NCI-H2081 (cell line): ENCODE measurements around the gene DGCR2.

ENCODE experiments used
- DNase-seq, 2 experiments: peaks; one replicate each; lab custom pipeline; 2025; lab: John Stamatoyannopoulos, UW

DGCR2 gene

DNA sequence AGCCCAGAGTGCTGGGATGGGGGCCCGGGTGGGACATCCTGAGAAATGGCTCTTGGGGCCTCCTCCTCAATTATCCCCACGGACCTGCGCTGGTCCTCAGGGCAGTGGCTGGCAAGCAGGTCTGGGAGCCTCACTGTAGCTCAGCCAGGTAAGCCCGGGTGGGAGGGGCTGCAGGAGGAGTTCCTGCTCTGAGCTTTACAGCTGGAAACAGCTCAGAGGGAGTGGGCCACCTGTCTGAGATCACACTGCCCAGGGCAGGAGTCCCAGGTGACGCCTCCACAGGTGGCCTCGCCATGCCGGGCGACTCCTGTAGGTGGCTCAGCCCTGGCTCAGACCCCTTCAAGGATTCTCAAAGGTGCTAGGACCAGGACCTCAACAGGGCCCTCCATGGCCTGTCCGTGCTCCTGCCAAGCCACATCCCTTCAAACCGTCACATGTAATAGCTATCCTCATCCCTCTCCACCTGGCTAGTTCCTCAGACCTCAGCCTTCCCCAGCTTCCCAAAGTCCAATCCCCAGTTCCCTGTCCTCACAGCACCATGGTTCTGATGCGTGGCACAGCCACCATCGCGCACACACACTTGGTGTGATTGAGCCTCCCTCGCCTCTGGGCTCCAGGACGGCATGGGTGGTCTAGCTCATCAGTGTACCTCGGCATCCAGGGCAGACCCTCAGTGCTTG is 5.3 kb upstream of the DGCR2 start:
- no peak for DNase-seq

- DNase-seq: no peak
Measured at GRCh38 chr22:19126309-19127273, 4.4 kb upstream of the DGCR2 start.

DNA sequence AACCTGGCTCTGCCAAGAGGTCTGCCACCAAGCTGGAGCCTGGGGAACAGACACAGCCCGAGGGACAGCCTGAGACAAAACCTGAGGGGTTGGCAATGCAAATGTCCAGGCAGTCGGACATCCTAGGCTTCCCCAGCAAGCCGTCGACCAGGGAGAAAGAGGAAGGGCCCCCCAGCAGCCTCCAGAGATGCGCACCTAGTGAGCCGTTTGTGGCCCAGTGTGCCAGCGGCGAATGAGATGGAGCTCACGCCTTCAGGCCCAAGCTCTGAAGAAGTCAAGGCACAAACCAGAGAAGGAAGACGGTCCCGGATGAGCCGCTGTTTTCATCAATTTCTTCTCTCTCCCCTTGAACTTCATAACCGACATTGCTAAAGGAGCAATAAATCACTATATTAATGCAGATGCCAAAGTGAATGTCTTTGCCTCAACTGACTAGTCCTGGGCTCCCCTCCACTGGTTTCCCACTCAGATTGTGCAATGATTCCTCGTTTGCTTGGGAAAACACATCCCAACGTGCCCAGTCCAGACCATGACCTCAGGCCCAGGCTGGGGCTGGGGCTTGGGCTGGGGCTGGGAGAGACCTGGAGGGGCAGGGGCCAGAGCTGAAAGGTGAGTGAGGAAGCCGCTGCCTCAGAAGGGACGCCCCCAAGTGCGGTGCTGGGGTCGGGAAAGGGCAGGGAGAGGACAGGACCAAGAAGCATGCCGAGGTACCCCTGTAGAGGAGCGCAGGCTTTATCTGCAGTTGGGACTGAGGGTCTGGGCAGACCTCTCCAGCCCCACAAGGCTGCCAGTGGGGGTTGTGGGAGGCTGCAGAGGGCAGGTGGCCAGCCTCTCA is 3.5 kb upstream of the DGCR2 start:
- no peak for DNase-seq

DNA sequence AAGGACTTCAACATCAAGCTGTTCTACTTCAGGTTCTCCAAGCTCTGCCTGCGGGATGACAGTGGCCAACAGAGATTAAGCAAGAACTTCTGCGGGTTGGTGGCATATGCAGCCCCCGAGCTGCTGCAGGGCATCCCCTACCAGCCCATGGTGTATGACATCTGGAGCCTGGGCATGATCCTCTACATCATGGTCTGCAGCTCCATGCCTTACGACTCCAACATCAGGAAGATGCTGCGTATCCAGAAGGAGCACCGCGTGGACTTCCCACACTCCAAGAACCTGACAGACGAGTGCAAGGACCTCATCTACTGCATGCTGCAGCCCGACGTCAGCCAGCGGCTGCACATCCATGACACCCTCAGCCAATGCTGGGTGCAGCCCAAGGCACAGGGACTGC is 2.8 kb upstream of the DGCR2 start:
- DNase-seq: no peak

DNA sequence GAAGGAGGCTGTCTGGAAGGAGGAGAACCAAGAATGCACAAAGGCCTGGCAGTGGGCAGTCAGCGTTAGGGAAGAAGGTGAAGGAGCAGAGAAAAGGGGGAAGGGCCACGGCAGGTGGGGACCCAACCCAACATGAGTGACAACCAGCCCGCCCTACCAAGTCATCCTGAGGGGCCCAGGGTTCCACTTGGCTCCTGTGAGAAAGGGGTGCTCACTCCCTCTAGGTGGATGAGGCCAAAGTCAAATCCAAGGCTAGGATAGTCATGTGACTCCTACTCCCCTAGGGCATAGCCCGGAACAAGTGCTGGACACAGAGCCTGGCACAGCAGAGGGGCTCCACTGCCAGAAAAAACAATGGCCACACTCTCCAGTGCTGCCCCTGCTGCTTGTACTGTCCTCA is 2.2 kb upstream of the DGCR2 start:
- no peak for DNase-seq

- no peak for DNase-seq
Measured at GRCh38 chr22:19123936-19124335, 1.7 kb upstream of the DGCR2 start.

GRCh38 chr22:19122752-19123492 is 710 bp upstream of the DGCR2 start:
- no peak for DNase-seq

- peak in 1 of 2 experiments; percentile 49 for DNase-seq
Measured at GRCh38 chr22:19121631-19122142, 525 bp downstream of the DGCR2 start.

- no peak for DNase-seq
Measured at GRCh38 chr22:19120829-19121630, 1.2 kb downstream of the DGCR2 start.

GRCh38 chr22:19119949-19120348 is 2.3 kb downstream of the DGCR2 start:
- DNase-seq: no peak

GRCh38 chr22:19118329-19118880 is 3.8 kb downstream of the DGCR2 start:
- DNase-seq: no peak

- DNase-seq: peak; percentile 70 to 88
Measured at GRCh38 chr22:19117111-19117512, 5.1 kb downstream of the DGCR2 start.

DNA sequence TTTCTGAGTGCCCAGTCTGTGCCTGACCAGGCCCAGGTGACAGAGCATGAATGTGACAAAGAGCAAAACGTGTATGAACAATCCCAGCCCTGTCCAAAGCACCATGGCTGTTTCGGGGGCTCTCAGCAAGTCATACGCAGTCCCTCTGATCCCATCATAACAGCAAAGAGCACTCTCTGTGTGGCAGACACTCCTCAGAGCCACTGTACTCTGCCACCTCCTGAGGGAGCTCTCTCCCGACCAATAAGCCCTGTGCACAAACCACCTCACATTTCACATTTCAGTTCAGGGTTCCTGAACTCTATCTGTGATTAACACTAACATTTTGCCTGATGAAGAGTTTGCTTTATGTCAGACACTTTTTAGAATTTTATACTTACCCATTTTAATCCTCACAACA is 6.6 kb downstream of the DGCR2 start:
- DNase-seq: no peak

GRCh38 chr22:19114984-19115552 is 7.1 kb downstream of the DGCR2 start:
- no peak for DNase-seq

- no peak for DNase-seq
Measured at GRCh38 chr22:19113429-19113828, 8.8 kb downstream of the DGCR2 start.

DNA sequence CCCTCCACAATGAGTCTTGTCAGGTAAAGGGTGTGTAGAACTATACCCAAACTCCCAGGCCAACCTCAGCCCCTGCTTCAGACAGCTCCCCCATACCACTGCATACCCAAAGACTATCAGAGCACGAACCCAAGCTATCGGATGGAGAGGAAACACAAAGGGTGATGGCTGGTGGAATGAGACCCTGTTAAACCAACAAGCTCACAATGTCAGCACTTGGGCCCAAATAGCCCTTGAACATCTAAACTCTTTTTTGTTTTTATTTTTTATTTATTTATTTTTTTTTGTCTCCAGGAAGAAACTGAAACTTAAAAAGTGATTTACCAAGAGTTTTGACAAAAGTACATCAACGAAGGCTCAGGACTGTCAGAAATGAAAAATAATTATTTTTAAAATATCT is 10.6 kb downstream of the DGCR2 start:
- DNase-seq: no peak

DNA sequence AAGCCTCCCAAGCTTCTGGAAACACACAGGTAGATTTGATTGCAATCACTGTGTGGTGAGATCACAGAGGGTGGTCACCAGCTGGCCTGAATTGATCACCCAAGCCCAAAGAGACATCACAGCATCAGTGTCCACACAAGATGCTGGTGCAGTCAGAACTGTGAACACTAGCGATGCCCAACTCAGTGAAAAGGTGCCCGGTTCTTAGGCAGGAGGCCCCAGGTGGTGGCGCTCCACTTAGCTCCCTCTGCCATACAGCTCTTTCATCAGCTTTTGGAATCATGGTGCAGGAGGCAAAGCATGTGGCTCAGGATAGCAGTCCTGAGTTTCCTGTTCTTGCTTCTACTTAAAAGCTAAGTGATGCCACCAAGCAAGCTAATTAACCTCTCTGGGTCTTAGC is 11.1 kb downstream of the DGCR2 start:
- DNase-seq: peak in 1 of 2 experiments; percentile 26

DNA sequence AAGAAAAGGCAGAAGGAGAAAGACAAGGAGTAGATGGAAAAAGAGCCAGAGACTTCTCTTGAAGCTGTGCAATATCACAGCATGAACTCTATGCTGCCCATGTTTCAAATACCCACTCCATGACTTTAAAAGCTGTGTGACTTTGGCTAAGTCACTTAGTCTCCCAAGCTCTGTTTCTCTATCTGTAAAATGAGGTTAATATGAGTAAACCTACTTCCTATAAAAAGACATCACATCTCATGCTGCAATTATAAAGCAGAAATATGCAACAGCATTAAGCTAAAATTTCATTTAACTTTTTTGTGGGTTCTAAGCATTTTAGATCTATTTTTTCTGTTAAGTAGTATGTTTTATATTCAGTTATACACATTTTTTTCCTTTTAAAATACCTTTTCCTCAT is 11.6 kb downstream of the DGCR2 start:
- DNase-seq: no peak

- DNase-seq: no peak
Measured at GRCh38 chr22:19110064-19110458, 12.2 kb downstream of the DGCR2 start.
